ENCODE measurements around the gene MYRFL. TPM values are rescaled to one million over a fixed set of nuclear protein-coding genes. Genes with fewer than 3 reads are reported as not detected.

Gene MYRFL
- total RNA-seq, 1 experiment from 2014 or later = 1.3 TPM

Other genes starting within 250 kb of the MYRFL start
- 297 to 342 TPM (median 301 TPM) in 3 replicates for gene CCT2, start 239.8 kb upstream of the MYRFL start, total RNA-seq (2021)
- gene LRRC10, start 214.3 kb upstream of the MYRFL start, total RNA-seq (2021) = not detected in 3 replicates
- not detected in 3 replicates for gene BEST3, start 125.9 kb upstream of the MYRFL start, total RNA-seq (2021)
- gene RAB3IP, start 86.4 kb upstream of the MYRFL start, total RNA-seq (2021) = 42.8 to 47.2 TPM (median 43.4 TPM) in 3 replicates

Data from WTC11 (cell line).